GM06990 (cell line): ENCODE data around the gene NRIP3.

Experiments used
- DNase-seq: peaks from one replicate; pipeline ENCODE4 v3.0.0-alpha.2; 2011; ENCODE audit not compliant: insufficient read length; ENCODE audit errors: extremely low read depth
- H3K27me3 ChIP-seq: replicated peaks from 2 replicates; pipeline ENCODE4 v1.6.0; 2011; ENCODE audit warnings: low read length; ENCODE audit not compliant: control insufficient read depth, insufficient read depth
- H3K36me3 ChIP-seq: 2 replicates; pipeline ENCODE4 v1.5.1; 2011; ENCODE audit warnings: low read length; ENCODE audit not compliant: control insufficient read depth, insufficient read depth
- H3K4me3 ChIP-seq: replicated peaks from 2 replicates; pipeline ENCODE4 v1.5.1; 2011; ENCODE audit warnings: low read depth, mild to moderate bottlenecking, control low read depth, low read length
- CTCF ChIP-seq: IDR thresholded peaks from 2 replicates; pipeline ENCODE4 v1.5.1; 2011; ENCODE audit warnings: low read length, control low read depth, mild to moderate bottlenecking, inconsistent platforms; ENCODE audit not compliant: insufficient read depth, poor library complexity, severe bottlenecking

NRIP3 gene

GRCh38 chr11:9008011-9008550 is 4.3 kb upstream of the NRIP3 start:
- no peaks in the 10 kb centered on the region for H3K36me3 ChIP-seq
- no peak overlapping the region for H3K4me3 ChIP-seq
- DNase-seq, result no peak
- peaks cover 2% of the 10 kb centered on the region for H3K27me3 ChIP-seq
- no peak for TF ChIP-seq CTCF

GRCh38 chr11:9005087-9005486 is 1.3 kb upstream of the NRIP3 start:
- TF ChIP-seq CTCF, result no peak
- no peaks in the 10 kb centered on the region for H3K36me3 ChIP-seq
- peaks cover 4% of the 10 kb centered on the region for H3K27me3 ChIP-seq
- H3K4me3 ChIP-seq, result no peak overlapping the region
- no peak for DNase-seq

GRCh38 chr11:9004183-9004926 is 554 bp upstream of the NRIP3 start:
- peaks cover 4% of the 10 kb centered on the region for H3K27me3 ChIP-seq

GRCh38 chr11:9002920-9003572 is 755 bp downstream of the NRIP3 start:
- TF ChIP-seq CTCF, result no peak
- Histone ChIP-seq H3K36me3 (no peaks in the 10 kb centered on the region), H3K27me3 (peaks cover 4% of the 10 kb centered on the region), H3K4me3 (peak overlapping the region; percentile 2)
- DNase-seq, result no peak

More at GRCh38 chr11:9004183-9004926, 554 bp upstream of the NRIP3 start:
- no peak for DNase-seq
- no peaks in the 10 kb centered on the region for H3K36me3 ChIP-seq
- TF ChIP-seq CTCF, result no peak
- no peak overlapping the region; the same call in 1 of the 2 replicates for H3K4me3 ChIP-seq

GRCh38 chr11:9001736-9002135 is 2.1 kb downstream of the NRIP3 start:
- no peak for DNase-seq
- Histone ChIP-seq H3K36me3 (no peaks in the 10 kb centered on the region), H3K4me3 (no peak overlapping the region), H3K27me3 (peaks cover 4% of the 10 kb centered on the region)
- TF ChIP-seq CTCF, result no peak
